Large intestine (tissue), 3 donors: ENCODE results near the gene NOS3. TPM values are rescaled to one million over a fixed set of nuclear protein-coding genes. Genes with fewer than 3 reads are reported as not detected.
A peak's percentile ranks its signal among the peaks of the same experiment; 100 is the strongest.

ENCODE experiments used
- DNase-seq, 2 donors: peaks; one replicate each; pipeline versions ENCODE4 v3.0.0 to v3.0.0-alpha.2; 2013
- H3K27ac ChIP-seq: one replicate; pipeline ENCODE4 v1.5.1; 2013; ENCODE audit warnings: low read length
- H3K27me3 ChIP-seq: 2 replicates; pipeline ENCODE4 v1.6.1; 2013; ENCODE audit warnings: low read length; ENCODE audit not compliant: control insufficient read depth, insufficient read depth
- H3K36me3 ChIP-seq: 2 replicates; pipeline ENCODE4 v1.6.1; 2013; ENCODE audit warnings: low read length; ENCODE audit not compliant: control insufficient read depth, insufficient read depth
- H3K4me1 ChIP-seq: one replicate; pipeline ENCODE4 v1.6.1; 2013; ENCODE audit warnings: low read length; ENCODE audit not compliant: control insufficient read depth, insufficient read depth
- H3K4me3 ChIP-seq: one replicate; pipeline ENCODE4 v1.5.1; 2013; ENCODE audit warnings: low read length
- H3K9me3 ChIP-seq: one replicate; pipeline ENCODE4 v1.6.1; 2013; ENCODE audit warnings: mild to moderate bottlenecking, low read depth, low read length, moderate library complexity; ENCODE audit not compliant: control insufficient read depth
- WGBS: methylation state at CpG from one replicate; pipeline ENCODE4 v1.1.5; 2013; ENCODE audit warnings: low lambda C conversion rate; ENCODE audit not compliant: insufficient coverage; 5-methylcytosine and 5-hydroxymethylcytosine counted together
- polyA plus RNA-seq: library from polyadenylated mRNA; unstranded; fragments of 120-200 nt; gene quantifications from one replicate; pipeline ENCODE4 v1.2.1, GENCODE V29; 2013

The NOS3 gene
- polyA plus RNA-seq, 1 donor, result 10.3 TPM

DNA sequence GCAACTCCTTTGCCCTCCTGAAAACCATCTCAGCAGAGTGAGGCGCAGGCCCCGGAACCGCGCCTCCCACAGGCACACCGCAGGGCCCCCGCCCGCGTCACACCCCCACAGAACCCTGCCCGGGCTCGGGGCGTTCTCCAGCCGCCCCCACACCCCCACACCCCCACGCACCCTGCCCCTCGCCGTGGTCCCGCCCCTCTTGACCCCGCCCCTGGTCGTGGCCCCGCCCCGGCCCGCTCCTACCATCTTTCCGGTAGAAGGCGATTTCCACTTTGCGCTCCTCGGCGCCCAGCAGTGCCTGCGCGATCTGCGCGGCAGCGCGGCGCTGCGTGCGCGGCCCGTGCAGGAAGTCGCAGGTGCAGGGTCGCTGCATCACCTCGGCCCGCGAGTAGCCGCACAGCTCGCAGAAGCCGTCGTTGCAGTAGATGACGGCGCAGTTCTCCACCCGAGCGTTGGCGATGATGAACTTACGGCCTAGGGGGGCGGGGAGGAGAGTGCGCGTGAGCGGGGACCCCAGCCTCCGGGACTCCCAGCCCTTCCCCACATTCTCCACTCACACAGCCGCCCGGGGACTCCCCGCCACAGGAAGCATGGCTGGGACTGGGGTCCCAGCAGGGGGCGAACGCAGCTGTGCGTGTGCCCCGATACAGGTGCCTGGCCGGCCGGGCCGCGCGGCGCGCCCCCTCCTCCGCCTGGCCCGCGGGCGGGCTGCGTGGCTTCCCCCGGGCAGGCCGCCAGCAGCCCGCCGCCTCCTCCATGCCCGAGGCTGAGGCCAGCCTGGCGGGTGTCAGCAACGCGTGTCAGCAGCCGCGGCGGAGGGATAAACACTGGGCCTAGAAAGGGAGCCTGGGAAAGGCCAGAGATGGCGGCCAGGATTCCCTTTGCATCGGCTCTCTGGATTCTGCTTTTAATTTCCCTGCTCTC lies 16.1 kb upstream of the NOS3 start:
- H3K9me3 ChIP-seq, result no peaks in the 10 kb centered on the region
- H3K27ac ChIP-seq, result peak overlapping the region; percentile 63
- H3K27me3 ChIP-seq, result peaks cover 27% of the 10 kb centered on the region
- no peaks in the 10 kb centered on the region for H3K36me3 ChIP-seq
- H3K4me3 ChIP-seq, result peak overlapping the region; percentile 49
- peak in 1 of 2 donors; percentile 66 for DNase-seq
- peaks cover 77% of the 10 kb centered on the region for H3K4me1 ChIP-seq
- no CpG with 5 or more reads among the region's 89 CpGs for WGBS

DNA sequence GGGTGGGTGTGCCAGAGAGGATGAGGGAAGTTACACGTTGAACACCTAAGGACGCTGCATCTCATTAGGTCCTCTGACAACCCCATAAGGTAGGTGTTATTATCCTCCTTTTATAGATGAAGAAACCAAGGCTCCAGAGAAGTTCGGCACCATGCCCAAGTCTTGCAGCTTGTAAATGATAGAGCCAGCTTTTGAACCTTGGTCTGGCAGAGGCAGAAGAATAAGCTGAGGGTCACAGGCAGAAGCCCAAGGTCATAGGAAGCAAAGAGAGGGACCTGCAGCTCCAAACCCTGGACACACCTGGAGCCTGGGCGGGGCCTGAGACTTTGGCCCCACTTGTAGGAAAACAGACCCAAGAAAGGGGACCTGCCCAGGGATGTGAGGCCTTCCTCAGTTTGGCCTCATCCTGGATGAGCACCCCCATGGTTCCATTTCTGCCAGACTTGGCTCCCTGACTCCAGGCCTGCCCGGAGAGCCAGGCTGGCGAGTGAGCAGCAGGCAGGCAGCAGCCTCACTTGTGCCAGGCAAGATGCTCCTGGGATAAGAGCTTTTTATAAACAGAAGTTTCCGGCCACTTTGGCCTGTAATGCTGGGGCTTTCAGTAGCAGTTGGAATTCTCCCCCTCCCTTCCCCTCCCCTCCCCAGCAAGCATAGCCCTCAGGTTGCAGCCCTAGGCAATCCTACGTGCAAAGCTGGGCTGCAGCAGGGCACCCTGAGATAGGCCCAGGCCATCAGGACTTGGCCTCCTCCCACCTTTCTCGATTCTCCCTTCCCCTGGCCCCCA lies 15.1 kb upstream of the NOS3 start:
- Histone ChIP-seq H3K9me3 (no peaks in the 10 kb centered on the region), H3K27ac (peak overlapping the region; percentile 32), H3K4me3 (peak overlapping the region; percentile 30), H3K4me1 (peaks cover 76% of the 10 kb centered on the region), H3K27me3 (peaks cover 37% of the 10 kb centered on the region), H3K36me3 (no peaks in the 10 kb centered on the region)
- no CpG with 5 or more reads among the region's 9 CpGs for WGBS
- no peak for DNase-seq

- no peak for DNase-seq
- peak overlapping the region; percentile 31 for H3K4me3 ChIP-seq
- WGBS, result no CpG with 5 or more reads among the region's 13 CpGs
Measured at GRCh38 chr7:150976529-150977381, 14.1 kb upstream of the NOS3 start.

GRCh38 chr7:150977382-150978125 lies 13.3 kb upstream of the NOS3 start:
- WGBS, result 30% methylated on average over 2 of the region's 62 CpGs
- no peak for DNase-seq

More at GRCh38 chr7:150976529-150977381, 14.1 kb upstream of the NOS3 start:
- peaks cover 44% of the 10 kb centered on the region for H3K27me3 ChIP-seq
- H3K9me3 ChIP-seq, result no peaks in the 10 kb centered on the region
- no peaks in the 10 kb centered on the region for H3K36me3 ChIP-seq
- peaks cover 66% of the 10 kb centered on the region for H3K4me1 ChIP-seq
- peak overlapping the region; percentile 25 for H3K27ac ChIP-seq

GRCh38 chr7:150978126-150978789 lies 12.6 kb upstream of the NOS3 start, which contains the start of gene KCNH2:
Gene KCNH2 (minus strand): TSS chr7:150978321. CDS start chr7:150977913, 408 bp downstream.
- peak within 1 kb of the TSS; percentile 74 for H3K27ac ChIP-seq

More at GRCh38 chr7:150977382-150978125, 13.3 kb upstream of the NOS3 start:
- Histone ChIP-seq H3K4me1 (peaks cover 58% of the 10 kb centered on the region), H3K4me3 (peak overlapping the region; percentile 31), H3K27ac (peak overlapping the region; percentile 25), H3K9me3 (no peaks in the 10 kb centered on the region), H3K36me3 (no peaks in the 10 kb centered on the region), H3K27me3 (peaks cover 44% of the 10 kb centered on the region)

DNA sequence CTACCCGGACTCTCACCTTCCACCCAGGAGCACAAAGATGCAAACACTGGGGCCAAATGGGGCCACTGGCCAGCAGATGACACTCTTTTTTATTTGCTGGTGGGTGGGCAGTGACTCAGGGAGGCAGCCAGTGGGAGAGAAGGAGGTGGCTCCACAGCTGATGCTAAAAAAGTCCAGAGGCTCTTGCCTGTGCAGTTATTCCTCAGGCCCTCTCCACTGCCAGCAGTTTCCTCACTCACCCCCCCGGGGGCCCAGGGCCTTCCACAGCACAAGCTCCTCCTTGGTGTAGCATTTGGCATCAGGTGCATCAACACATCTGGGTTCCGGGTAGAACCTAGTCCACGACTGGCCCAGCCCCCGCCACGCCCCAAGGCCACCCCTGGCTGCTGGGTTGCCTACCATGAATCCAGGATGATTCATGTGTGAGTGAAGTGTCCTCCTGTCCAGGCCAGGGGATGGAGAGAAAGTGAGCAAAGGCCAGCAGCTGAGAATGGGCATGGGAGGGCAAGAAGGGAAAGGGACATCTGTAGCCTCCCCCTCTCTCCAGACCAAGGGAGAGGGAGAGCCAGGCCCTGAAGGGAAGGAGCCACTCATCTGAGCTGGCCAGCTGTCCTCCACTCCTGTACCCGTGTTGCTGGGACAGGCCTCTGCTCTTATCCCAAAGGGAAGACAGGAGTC lies 11.0 kb upstream of the NOS3 start:
- 20% methylated on average over 1 of the region's 7 CpGs for WGBS
- no peaks in the 10 kb centered on the region for H3K36me3 ChIP-seq
- peaks cover 44% of the 10 kb centered on the region for H3K27me3 ChIP-seq
- no peaks in the 10 kb centered on the region for H3K9me3 ChIP-seq
- peak overlapping the region; percentile 74 for H3K27ac ChIP-seq
- H3K4me3 ChIP-seq, result no peak overlapping the region
- DNase-seq, result no peak
- peaks cover 42% of the 10 kb centered on the region for H3K4me1 ChIP-seq

More at GRCh38 chr7:150978126-150978789, 12.6 kb upstream of the NOS3 start, which contains the start of gene KCNH2:
- H3K27me3 ChIP-seq, result peaks cover 44% of the 10 kb centered on the region
- H3K4me1 ChIP-seq, result peaks cover 56% of the 10 kb centered on the region
- H3K4me3 ChIP-seq, result peak within 1 kb of the TSS; percentile 34
- WGBS, result no CpG with 5 or more reads among the region's 81 CpGs
- H3K9me3 ChIP-seq, result no peaks in the 10 kb centered on the region
- H3K36me3 ChIP-seq, result no peaks in the 10 kb centered on the region
- peak in 1 of 2 donors; percentile 58 for DNase-seq

- H3K27me3 ChIP-seq, result peaks cover 44% of the 10 kb centered on the region
- no peak overlapping the region for H3K27ac ChIP-seq
- WGBS, result no CpG with 5 or more reads among the region's 2 CpGs
- DNase-seq, result no peak
- no peaks in the 10 kb centered on the region for H3K36me3 ChIP-seq
- H3K9me3 ChIP-seq, result no peaks in the 10 kb centered on the region
- peaks cover 35% of the 10 kb centered on the region for H3K4me1 ChIP-seq
- no peak overlapping the region for H3K4me3 ChIP-seq
Measured at GRCh38 chr7:150980663-150981062, 10.2 kb upstream of the NOS3 start.

GRCh38 chr7:150981644-150982043 lies 9.2 kb upstream of the NOS3 start:
- Histone ChIP-seq H3K27ac (no peak overlapping the region), H3K4me1 (peaks cover 26% of the 10 kb centered on the region), H3K4me3 (no peak overlapping the region), H3K9me3 (no peaks in the 10 kb centered on the region), H3K27me3 (peaks cover 40% of the 10 kb centered on the region), H3K36me3 (no peaks in the 10 kb centered on the region)
- no CpG with 5 or more reads among the region's 6 CpGs for WGBS
- no peak for DNase-seq
